T follicular helper cell (primary cell): ENCODE results near the gene CACNA1H.
"Not testable (repeated sequence)": the region's sequence is repeated elsewhere in the genome, so short reads cannot be mapped to it uniquely, and the experiment has no call there.

Source experiments
- DNase-seq: peaks from one replicate; pipeline ENCODE4 v3.0.0-alpha.2; 2020; ENCODE audit warnings: low read depth

The CACNA1H gene

GRCh38 chr16:1224558-1224957 lies 71.7 kb downstream of the CACNA1H start:
- no peak for DNase-seq

- DNase-seq: no peak
These were observed 72.1 kb downstream of the CACNA1H start, which contains the start of gene TPSG1 for GRCh38 chr16:1225051-1225451. Gene TPSG1, minus strand, starts transcription at chr16:1225268. Its CDS starts 16 bp downstream, at chr16:1225252.

- DNase-seq: not testable (repeated sequence)
These were observed 72.9 kb downstream of the CACNA1H start for GRCh38 chr16:1225728-1226311.

- DNase-seq: not testable (repeated sequence)
These were observed 73.8 kb downstream of the CACNA1H start for GRCh38 chr16:1226692-1227091.

- DNase-seq: not testable (repeated sequence)
These were observed 75.3 kb downstream of the CACNA1H start for GRCh38 chr16:1228227-1228626.

GRCh38 chr16:1229476-1229875 lies 76.6 kb downstream of the CACNA1H start:
- not testable (repeated sequence) for DNase-seq

- not testable (repeated sequence) for DNase-seq
These were observed 77.2 kb downstream of the CACNA1H start, which contains the start of gene TPSB2 for GRCh38 chr16:1230084-1230470. Gene TPSB2, minus strand, starts transcription at chr16:1230184. Its CDS starts 233 bp downstream, at chr16:1229951.

GRCh38 chr16:1230471-1231212 lies 77.7 kb downstream of the CACNA1H start:
- not testable (repeated sequence) for DNase-seq

GRCh38 chr16:1231301-1231700 lies 78.4 kb downstream of the CACNA1H start:
- not testable (repeated sequence) for DNase-seq

- not testable (repeated sequence) for DNase-seq
These were observed 79.3 kb downstream of the CACNA1H start for GRCh38 chr16:1232049-1232748.

- not testable (repeated sequence) for DNase-seq
These were observed 83.8 kb downstream of the CACNA1H start for GRCh38 chr16:1236659-1237058.

GRCh38 chr16:1237990-1238389 lies 85.1 kb downstream of the CACNA1H start:
- DNase-seq: no peak

- not testable (repeated sequence) for DNase-seq
These were observed 86.0 kb downstream of the CACNA1H start for GRCh38 chr16:1238909-1239308.

- DNase-seq: not testable (repeated sequence)
These were observed 86.7 kb downstream of the CACNA1H start for GRCh38 chr16:1239575-1239974.

- not testable (repeated sequence) for DNase-seq
These were observed 87.5 kb downstream of the CACNA1H start, which contains the start of gene TPSAB1 for GRCh38 chr16:1240436-1240835. Gene TPSAB1, plus strand, starts transcription at chr16:1240705. Its CDS starts 234 bp downstream, at chr16:1240939.

- not testable (repeated sequence) for DNase-seq
These were observed 88.2 kb downstream of the CACNA1H start for GRCh38 chr16:1241081-1241480.

- DNase-seq: not testable (repeated sequence)
These were observed 90.5 kb downstream of the CACNA1H start for GRCh38 chr16:1243363-1243762.

- not testable (repeated sequence) for DNase-seq
These were observed 91.3 kb downstream of the CACNA1H start for GRCh38 chr16:1243907-1244850.

- DNase-seq: no peak
These were observed 92.0 kb downstream of the CACNA1H start for GRCh38 chr16:1244881-1245280.

GRCh38 chr16:1245452-1246020 lies 92.6 kb downstream of the CACNA1H start:
- DNase-seq: no peak
